Hepatocyte (in vitro differentiated cells): Measurements from ENCODE around the gene TNFAIP2.

Source experiments
- CTCF ChIP-seq: fragments of 200-600 bp; sonication (generic); IDR thresholded peaks from 2 replicates; pipeline ENCODE4 v1.5.1; 2016; ENCODE audit warnings: antibody characterized with exemption, mild to moderate bottlenecking; ENCODE audit not compliant: poor library complexity
- EZH2 ChIP-seq: fragments of 200-600 bp; sonication (generic); IDR thresholded peaks from 2 replicates; pipeline ENCODE4 v1.6.1; 2016; ENCODE audit warnings: antibody characterized with exemption, mild to moderate bottlenecking, borderline replicate concordance
- EZH2phosphoT487 ChIP-seq: fragments of 200-600 bp; sonication (generic); IDR thresholded peaks from one replicate; pipeline ENCODE4 v1.6.1; 2018; ENCODE audit warnings: antibody characterized with exemption, mild to moderate bottlenecking, low read depth, moderate library complexity; ENCODE audit not compliant: unreplicated experiment, severe bottlenecking

GRCh38 chr14:103122585-103122946 is 695 bp upstream of the TNFAIP2 start:
- TF ChIP-seq CTCF (no peak), EZH2phosphoT487 (no peak), EZH2 (no peak)
